A172 (cell line): Measurements from ENCODE around the gene DCC. TPM values are rescaled to one million over a fixed set of nuclear protein-coding genes. Genes with fewer than 3 reads are reported as not detected.

Experiments used
- DNase-seq: peaks from one replicate; pipeline ENCODE4 v3.0.0-alpha.2; 2015; ENCODE audit warnings: low spot score
- total RNA-seq: library from RNA; depleted of rRNA; stranded (reverse); fragments of >200 nt; shearing (Covaris generic); gene quantifications from 2 replicates; pipeline ENCODE4 v1.2.3, GENCODE V29; 2014

The DCC gene
- total RNA-seq, 1 experiment from 2014 or later, result 0.03 TPM

DNA sequence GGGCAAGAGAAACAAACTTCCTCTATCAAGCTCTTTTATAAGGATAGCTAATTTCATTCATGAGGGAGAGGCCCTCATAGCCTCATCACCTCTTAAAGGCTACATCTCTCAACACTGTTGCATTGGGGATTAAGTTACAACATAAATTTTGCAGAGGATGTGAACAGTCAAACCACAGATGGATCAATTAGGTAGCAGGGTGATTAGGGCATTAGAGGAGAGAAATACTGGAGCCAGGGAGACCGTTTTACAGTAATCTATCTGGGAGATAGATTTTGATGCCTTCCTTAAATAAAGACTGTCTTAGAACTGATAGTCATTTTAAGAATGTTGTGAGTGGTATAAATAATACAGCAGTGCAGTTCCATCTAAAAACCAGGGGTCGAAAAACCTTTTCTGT is 258.9 kb downstream of the DCC start:
- no peak for DNase-seq

DNA sequence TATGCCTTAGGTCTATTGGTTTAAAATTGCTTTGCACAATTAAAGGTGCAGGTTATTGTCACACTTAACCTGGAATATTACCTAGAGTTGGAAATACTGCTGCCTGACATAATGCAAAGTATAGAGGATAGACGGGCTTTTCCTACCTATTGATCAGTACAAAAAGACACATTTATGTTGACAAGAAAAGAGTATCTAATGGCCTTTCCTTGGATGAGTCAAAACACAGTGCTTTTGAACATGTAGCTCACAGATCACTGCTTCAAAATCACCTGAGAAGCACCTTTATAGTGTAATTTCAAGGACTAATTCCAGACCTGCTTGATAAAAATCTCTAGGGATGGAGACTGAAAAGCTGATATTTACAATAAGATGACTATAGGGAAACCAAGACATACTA is 262.8 kb downstream of the DCC start:
- no peak for DNase-seq

DNA sequence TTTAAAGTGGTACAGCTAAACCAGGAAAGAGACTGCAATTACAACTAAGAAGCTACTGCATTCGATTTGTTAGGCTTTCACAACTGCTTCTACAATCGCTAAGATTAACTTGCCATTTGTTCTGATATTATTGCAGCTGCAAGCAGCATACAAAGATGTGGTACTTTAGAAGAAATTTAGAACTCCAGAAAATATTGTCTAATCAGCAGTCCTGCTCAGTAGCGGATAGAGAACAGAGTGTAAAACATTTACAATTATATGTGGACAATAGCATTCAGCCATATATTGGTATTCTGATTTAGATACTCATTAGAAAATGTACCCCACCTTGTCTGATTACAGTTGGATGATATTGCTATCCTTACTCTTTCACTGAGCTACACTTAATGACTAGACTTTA is 265.3 kb downstream of the DCC start:
- DNase-seq, result no peak

DNA sequence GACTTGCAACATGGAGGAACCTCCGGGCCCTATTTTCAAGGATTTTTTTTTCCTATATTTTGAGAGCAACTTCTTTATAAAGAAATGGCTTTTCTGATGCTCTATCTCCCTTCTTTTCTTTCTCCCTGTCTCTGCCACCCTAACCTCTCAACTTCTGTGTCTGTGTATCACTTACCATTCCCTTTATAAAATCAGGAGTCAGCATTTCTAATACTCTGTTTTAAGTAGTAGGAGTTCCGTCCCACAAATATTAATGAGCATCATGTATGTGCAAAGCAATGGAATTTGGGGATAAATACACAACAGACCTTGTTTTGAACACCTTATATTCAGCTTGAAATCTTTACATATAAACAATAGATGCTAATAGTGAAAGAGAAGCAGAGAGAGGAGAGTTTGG is 268.0 kb downstream of the DCC start:
- no peak for DNase-seq

DNA sequence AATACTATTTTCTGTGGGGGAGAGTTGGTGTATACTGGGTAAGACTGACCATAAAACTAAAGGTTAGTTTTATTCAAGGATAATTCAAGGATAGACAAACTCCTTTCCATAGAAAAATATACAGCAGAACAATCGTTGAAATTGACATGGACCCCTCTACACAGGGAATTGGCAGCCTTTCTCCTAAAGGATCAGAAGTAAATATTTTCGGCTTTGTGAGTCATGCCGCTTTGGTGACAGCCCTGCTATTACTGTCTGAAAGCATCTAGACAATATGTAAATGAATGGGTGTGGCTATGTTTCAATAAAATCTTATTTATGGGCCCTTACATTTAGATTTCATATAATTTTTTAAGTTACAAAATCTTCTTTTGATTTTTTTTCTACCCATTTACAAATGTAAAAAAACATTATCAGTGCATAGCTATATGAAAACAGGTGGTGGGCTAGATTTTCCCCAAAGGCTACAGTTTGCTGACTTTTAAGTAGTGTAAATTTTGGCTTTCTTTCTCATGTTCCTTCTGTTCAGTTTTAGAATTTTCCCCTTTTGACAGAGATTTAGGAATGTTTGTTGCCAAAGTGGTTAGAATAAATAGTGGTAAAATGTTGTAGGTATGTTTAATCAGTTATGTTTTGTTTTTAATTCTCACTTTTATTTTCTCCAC is 270.6 kb downstream of the DCC start:
- peak; percentile 2 for DNase-seq

DNA sequence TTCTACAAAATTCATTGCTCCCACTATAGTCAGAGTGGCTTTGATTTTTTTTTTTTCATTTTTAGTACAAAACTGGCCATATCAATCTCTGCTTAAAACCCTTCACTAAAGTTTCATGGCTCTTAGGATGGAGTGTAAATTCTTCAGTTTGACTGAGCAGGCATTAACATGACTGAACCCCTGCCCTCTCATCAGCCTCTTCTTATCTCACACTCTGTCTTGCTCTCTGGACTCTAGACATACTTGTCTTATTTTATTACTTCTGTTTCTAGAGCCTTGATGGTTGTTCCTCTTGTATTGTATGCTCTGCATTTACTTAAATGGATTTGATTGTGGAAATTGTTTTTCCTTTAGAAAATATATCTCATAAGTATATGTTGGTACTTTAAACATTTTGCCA is 272.4 kb downstream of the DCC start:
- no peak for DNase-seq

DNA sequence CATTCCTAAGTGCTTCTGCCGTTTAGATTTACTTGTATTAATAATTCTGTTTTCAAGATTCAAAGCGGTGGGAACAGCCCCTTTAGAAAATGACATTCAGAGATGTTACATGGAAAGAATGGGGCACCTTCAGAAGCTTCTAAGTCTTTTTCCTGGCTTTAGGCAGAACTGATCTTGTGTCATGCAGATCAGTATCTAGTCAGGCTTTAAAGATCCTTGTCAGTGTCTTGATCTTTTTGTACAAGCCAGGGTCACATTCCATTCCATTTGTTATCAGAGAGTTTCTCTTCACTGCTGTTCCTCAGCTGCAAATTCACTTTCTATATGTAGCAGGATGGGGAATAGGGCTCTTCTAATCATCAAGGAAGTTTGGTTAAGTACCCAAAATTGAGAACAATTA is 275.3 kb downstream of the DCC start:
- DNase-seq, result no peak

DNA sequence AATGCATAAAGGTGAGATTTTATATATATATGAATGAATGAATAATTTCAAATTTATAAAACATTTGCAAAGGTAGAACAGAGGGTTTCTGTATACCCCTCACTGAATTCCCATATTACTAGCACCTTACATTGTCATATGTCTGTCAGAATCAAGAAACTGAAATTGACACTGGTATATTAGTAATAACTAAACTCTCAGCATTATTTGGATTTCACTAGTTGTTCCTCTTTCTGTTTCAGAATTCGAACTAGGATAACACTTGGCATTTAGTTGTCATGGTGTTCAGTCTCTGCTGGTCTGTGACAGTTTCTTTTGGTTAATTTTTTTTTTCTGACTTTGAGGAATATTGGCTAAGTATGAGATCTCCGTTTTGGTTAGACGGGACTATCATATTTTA is 275.9 kb downstream of the DCC start:
- DNase-seq, result no peak

DNA sequence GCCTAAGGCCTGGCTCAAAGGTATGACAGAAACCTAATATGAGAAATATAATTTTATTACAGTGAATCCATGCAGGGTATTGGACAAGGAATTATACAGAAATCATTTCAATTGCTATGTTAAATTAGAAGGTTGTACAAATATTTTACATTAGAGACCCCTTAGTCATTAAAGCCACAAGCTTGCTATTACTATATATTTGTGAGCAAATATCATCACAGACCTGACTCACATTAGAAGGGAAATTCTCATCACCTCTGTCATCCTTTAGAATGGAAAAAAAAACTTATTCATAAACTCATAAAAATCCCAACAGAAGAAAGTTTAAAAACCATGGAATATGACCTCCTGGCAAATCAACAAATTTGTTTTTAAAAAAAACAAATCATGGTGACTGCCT is 277.9 kb downstream of the DCC start:
- DNase-seq, result peak; percentile 3

DNA sequence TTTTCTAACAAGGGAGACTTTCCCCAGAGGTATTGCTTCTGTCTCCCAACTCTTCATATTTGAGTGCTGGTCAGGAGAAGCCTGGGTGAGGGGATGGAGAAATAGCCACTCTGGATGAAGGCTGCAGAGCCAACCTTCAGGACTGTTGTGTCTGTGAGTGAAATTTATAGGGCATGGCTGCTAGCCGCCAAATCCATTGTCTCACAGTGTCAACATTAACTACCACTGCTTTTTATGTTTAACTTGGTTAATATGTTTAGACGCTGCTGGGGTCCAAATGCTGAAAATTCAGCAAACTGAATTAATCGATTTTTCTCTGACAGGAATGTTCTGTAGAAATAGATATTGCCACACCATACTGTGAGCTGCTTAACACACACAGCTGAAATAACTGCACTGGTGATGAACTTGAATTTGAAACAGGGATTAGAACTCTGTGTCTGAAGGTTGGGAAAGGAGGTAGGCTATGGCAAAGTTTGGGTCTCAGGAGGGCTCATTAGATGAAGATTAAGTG is 281.0 kb downstream of the DCC start:
- DNase-seq, result no peak

DNA sequence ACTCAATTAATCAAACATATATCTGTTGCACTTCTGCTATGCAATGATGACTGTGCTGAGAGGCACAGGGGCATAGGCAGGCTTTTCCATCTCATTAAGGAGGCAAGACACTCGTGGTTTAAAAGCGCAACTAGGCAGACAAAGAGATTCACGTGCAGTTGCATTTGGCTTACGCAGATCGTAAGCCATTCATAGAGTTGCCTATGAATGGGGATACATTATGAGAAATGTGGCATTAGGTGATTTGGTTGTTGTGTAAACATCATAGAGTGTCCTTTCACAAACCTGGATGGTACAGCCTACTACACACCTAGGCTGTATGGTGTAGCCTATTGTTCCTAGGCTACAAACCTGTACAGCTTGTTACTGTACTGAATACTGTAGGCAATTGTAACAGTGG is 284.7 kb downstream of the DCC start:
- DNase-seq, result no peak

DNA sequence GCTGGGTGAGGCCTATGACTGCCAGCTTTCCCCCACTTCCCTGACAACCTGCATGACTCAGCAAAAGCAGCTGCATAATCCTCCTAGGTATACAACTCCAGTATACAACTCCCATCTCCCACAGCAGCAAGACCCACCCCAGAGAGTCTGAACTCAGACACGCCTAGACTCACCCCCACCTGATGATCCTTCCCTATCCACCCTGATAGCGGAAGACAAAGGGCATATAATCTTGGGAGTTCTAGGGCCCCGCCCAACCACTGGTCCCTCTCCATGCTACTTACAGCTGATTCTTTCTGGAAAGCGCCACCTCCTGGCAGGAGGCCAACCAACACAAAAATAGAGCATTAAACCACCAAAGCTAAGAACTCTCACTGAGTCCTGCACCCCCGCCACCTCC is 296.5 kb downstream of the DCC start:
- DNase-seq, result no peak

DNA sequence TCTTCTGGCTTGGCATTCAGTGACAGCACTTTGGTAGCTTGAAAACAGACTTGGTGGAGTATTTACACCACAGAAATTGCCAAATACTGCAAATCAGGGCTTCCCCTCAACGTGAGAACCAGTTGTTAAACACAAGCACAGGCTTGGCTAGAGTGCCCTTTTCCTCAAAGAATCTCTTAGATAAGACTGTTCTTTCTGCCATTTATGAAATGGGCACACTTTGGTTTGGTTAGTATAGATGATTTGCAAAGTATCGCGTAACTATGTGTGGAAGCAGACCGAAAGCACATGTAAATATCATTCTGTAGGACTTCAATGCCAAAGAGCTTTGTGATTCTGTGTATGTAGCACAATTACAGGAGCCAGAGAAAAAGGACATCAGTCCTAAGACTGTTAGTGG is 308.2 kb downstream of the DCC start:
- DNase-seq, result no peak

DNA sequence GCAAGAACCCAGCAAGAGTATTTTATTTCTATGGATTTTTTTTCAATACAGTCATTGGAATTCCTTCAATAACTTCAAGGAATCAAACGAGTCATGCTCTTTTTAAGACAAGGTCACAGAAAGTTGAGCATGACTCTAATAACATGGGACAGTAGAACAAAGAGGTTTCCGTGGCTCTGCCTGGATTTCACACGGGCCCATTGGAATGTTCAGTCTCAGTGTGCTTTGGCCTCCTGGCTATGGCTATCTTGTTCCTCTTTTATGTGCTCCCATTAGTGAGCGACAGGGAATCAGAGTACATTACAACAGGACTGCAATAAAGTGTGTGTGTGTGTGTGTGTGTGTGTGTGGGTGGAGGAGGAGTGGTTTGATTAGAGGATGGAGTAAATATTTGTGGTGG is 312.4 kb downstream of the DCC start:
- DNase-seq, result no peak

DNA sequence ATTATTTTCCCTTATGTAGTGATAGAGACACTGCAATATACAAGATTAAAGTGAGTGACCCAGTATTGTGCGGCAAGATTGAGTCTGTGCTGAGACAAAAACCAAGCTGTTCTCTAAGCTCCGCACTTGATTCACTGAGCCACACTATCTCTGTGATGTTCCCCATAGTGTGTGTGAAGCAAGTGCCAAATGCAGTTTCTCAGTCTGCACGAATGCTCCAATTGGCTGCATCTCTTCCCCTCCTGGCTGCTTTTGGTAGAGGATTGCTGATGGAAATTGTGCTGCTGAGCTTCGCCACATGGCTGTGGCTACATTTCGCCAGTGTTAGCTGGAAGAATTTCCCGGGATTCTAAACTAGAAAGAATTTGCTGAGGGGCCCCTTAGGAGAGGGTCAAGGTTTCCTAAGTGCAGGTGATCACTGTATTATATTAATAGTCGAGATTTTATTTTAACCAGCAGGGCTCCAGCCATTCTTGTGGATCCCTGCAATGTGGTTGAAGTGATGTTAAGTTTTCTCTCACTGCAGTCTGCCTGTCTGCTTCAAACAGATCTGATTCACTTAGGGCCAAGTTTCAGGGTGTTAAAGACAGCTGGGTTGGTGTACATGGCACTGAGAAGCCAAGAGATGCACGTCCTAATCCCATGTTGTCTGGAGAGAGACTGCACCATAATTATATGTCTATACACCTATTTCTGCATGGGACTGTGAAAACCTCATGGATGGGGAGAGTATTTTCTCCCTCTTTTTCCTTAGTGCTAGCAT is 317.2 kb downstream of the DCC start:
- DNase-seq, result no peak

DNA sequence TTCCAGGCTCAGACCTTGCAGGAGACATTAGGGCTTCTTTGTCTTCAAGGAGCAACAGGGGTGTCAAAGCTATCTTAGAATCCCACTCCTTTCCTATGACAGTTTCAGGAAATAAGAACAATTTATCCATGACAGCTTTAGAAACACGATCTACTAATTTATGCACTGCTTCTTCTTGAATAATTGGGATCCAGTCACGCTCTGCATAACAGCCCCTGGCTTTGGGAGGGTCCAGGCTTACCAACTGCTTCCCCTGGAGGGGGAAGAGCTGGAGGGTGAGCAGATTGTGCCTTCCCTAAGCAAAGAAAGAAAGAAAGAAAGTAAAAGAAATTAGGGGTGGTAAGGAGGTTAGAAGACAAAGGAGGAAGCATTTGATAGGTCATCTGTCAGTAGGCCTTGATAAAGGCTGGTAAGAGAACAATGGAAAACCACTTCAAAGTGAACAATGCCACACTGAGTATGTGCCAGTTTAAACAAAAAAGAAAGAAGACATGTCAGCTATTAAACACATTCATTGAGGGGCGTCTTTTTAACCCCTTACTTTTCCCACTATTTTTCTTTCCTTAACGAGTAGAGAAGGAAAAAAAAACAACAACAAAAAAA is 327.6 kb downstream of the DCC start:
- DNase-seq, result no peak

DNA sequence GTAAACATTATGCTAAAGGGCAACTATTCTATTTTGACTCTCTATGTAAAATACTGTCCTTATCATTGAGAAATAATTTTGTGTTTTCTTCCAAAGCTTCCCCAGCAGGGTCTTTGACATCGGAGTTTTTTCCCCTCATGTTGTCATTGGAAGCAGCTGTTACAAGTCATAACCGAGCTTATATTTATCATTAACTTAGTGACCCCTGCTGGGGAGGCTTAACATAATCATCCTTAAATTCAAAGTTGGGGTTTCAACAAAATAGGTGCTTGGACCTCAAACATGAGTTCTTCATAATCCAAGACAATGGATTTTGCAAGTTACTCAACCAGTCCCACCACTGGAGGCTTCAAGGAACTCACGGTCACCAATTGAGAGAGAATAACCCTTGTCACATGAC is 330.9 kb downstream of the DCC start:
- no peak for DNase-seq

DNA sequence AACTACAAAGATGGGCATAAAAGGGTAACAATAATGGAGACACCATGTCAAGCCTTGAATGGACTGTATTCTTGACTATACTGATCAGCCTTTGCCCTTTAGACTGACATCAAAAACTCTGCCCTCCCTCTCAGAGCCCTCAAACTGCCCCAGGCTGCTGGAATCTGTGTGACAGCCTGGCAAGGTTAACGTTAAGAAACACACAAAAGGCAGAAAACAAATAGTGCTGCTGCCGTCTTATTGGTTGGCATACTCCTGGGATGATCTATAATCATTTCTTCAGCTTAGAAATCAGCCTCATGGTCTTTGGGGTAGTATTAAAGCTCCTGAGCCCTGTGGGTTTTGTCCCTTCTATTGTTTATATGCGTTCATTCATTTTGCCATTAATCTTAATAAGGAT is 338.0 kb downstream of the DCC start:
- no peak for DNase-seq

DNA sequence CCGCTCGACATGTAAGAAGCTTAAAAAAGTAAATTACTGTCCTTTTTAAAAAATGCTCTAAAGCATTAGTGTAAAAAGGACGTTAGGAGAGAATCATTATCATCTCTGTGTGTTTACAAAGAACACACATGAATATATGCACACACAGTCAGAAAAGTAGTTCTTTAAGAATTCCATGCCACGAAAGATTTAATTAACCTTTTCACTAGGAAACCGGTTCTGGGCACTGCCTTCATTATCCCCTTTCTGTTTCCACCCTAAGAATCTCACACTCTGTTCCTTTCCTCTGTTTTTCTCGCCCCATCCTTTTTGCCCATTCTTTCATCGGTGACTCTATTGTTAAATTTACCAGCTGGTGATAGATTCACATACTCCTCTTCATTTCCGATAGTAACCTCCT is 338.6 kb downstream of the DCC start:
- DNase-seq, result no peak

DNA sequence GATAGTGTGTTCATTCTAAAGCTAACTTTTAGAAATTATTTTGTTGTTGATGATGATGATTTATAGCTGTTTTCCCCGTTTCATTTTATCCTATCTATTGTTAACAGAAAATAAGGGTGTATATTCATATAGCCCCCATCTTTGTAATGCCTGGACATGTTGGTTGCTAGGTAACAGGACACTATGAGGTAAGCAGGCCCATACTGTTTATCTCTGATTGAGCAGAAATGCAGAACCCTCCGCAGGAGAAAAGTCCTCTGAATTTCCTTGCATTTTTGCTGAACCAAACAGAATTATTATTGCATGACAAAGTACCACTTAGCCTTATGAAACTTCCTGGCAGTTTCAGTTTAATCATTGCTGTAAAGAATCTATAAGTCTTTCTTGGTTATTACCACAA is 339.4 kb downstream of the DCC start:
- DNase-seq, result no peak

DNA sequence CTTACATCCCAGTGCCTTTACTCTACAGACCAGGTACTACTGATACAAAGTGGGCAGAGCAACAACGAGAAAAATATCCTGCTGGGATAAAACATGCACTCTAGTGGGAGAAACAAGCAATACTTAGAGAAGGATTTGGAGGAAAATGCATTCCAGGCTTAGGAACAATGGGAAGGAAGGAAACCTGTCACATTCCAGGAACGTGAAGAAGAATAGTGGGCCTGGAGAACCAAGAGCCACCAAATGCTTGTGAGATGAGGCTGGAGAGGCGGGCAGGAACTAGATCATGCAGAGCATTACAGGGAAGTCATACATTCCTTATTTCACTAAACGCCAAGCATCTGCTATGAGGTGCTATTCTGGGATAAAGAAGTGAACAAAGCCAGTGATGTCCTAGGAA is 342.3 kb downstream of the DCC start:
- DNase-seq, result no peak

DNA sequence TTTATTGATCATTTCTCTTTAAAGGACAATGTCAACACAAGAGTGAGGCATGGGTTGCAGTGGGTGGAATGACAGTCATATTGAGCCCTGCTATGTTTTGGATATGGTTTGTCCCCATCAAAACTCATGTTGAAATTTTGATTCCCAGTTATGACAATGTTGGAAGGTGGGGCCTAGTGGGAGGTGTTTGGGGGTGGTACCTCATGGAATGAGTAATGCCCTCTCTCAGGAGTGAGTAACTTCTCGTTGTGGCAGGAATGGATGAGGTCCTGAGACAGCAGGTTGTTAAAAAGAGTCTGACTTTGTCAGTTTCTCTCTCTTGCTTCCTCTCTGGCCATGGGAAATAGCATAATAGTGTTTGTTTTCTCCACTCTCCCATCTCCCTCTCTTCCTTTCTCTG is 345.3 kb downstream of the DCC start:
- no peak for DNase-seq

DNA sequence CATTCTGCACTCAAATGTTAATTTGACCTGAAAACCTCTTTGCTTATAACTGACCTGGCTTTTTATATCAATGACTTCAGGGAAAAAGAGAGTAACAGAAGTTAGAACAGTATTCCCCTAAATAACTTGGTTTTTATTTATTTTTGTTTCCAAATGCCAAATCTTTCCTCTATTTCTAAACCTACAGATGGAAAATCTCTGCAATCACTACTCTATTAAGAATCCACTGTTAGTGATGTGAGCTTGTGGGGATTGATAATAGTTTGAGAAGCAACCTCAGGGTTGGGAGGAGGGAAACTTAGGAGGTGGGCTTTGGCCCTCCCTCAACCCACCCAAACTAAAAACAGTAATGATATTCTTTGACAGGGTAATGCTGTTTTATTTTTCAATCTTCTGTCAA is 351.8 kb downstream of the DCC start:
- no peak for DNase-seq
